Activated T-helper 17 cell treated with anti-CD3 and anti-CD28 coated beads, Interleukin-2, amount 50 U/mL, for 72 hours (primary cell): ENCODE data around the gene CT45A7. TPM values are rescaled to one million over a fixed set of nuclear protein-coding genes. Genes with fewer than 3 reads are reported as not detected.
"Not testable (repeated sequence)": the region's sequence is repeated elsewhere in the genome, so short reads cannot be mapped to it uniquely, and the experiment has no call there.

ENCODE experiments used
- ATAC-seq: fragments of 150-1000 bp; cut with Tn5 transposase; replicated peaks from 2 replicates; pipeline ENCODE4 v1.10.0; 2021; ENCODE audit warnings: mild to moderate bottlenecking, moderate library complexity
- H3K27ac Mint-ChIP-seq: one replicate; pipeline ENCODE4 v1.8.0; 2022; ENCODE audit warnings: mixed read lengths
- H3K27me3 Mint-ChIP-seq: one replicate; pipeline ENCODE4 v1.8.0; 2022; ENCODE audit warnings: mixed read lengths
- H3K36me3 Mint-ChIP-seq: one replicate; pipeline ENCODE4 v1.8.0; 2022; ENCODE audit warnings: low read depth, mild to moderate bottlenecking, mixed read lengths
- H3K4me1 Mint-ChIP-seq: one replicate; pipeline ENCODE4 v1.8.0; 2022; ENCODE audit warnings: mixed read lengths
- H3K4me3 Mint-ChIP-seq: one replicate; pipeline ENCODE4 v1.8.0; 2022; ENCODE audit warnings: mild to moderate bottlenecking, mixed read lengths
- H3K9me3 Mint-ChIP-seq: one replicate; pipeline ENCODE4 v1.8.0; 2022; ENCODE audit warnings: mixed read lengths
- total RNA-seq, 2 donors: library from RNA; stranded (reverse); gene quantifications; one replicate each; pipeline ENCODE4 v1.2.3, GENCODE V29; 2022

Gene CT45A7
- not detected for total RNA-seq

GRCh38 chrX:135837180-135837579 lies at the start of gene CT45A7:
CT45A7 (minus strand) TSS chrX:135837280; CDS start chrX:135833533, 3,747 bp downstream.
- H3K27me3 Mint-ChIP-seq, H3K9me3 Mint-ChIP-seq, H3K4me1 Mint-ChIP-seq, ATAC-seq, H3K36me3 Mint-ChIP-seq, H3K27ac Mint-ChIP-seq, H3K4me3 Mint-ChIP-seq: not testable (repeated sequence)

GRCh38 chrX:135882741-135883140 lies 45.7 kb upstream of the CT45A7 start:
- H3K36me3 Mint-ChIP-seq, H3K4me1 Mint-ChIP-seq, H3K9me3 Mint-ChIP-seq, H3K27me3 Mint-ChIP-seq, H3K4me3 Mint-ChIP-seq, ATAC-seq, H3K27ac Mint-ChIP-seq: not testable (repeated sequence)

- H3K4me1 Mint-ChIP-seq, H3K27me3 Mint-ChIP-seq, H3K36me3 Mint-ChIP-seq, H3K9me3 Mint-ChIP-seq, H3K4me3 Mint-ChIP-seq, H3K27ac Mint-ChIP-seq, ATAC-seq: not testable (repeated sequence)
Observed at GRCh38 chrX:135871712-135872111, 34.6 kb upstream of the CT45A7 start, which contains the start of gene CT45A9. CT45A9 (minus strand) TSS chrX:135871812; CDS start chrX:135868061, 3,751 bp downstream.

- not testable (repeated sequence) for H3K4me1 Mint-ChIP-seq
Observed at GRCh38 chrX:135854438-135854837, 17.4 kb upstream of the CT45A7 start, which contains the start of gene CT45A8. CT45A8 (minus strand) TSS chrX:135854538; CDS start chrX:135850783, 3,755 bp downstream.

GRCh38 chrX:135819912-135820311 lies 17.2 kb downstream of the CT45A7 start, which contains the start of gene CT45A2:
CT45A2 (minus strand) TSS chrX:135820012; CDS start chrX:135816265, 3,747 bp downstream.
- not testable (repeated sequence) for H3K9me3 Mint-ChIP-seq, H3K27me3 Mint-ChIP-seq, ATAC-seq, H3K36me3 Mint-ChIP-seq, H3K4me1 Mint-ChIP-seq, H3K4me3 Mint-ChIP-seq, H3K27ac Mint-ChIP-seq

More at GRCh38 chrX:135854438-135854837, 17.4 kb upstream of the CT45A7 start, which contains the start of gene CT45A8:
- not testable (repeated sequence) for H3K4me3 Mint-ChIP-seq, H3K27ac Mint-ChIP-seq, H3K27me3 Mint-ChIP-seq, H3K36me3 Mint-ChIP-seq, ATAC-seq, H3K9me3 Mint-ChIP-seq

GRCh38 chrX:135802687-135803086 lies 34.4 kb downstream of the CT45A7 start, which contains the start of gene CT45A6:
CT45A6 (minus strand) TSS chrX:135802787; CDS start chrX:135798993, 3,794 bp downstream.
- not testable (repeated sequence) for ATAC-seq, H3K27me3 Mint-ChIP-seq, H3K4me1 Mint-ChIP-seq, H3K36me3 Mint-ChIP-seq, H3K9me3 Mint-ChIP-seq, H3K4me3 Mint-ChIP-seq, H3K27ac Mint-ChIP-seq

GRCh38 chrX:135785403-135785802 lies 51.7 kb downstream of the CT45A7 start, which contains the start of gene CT45A5:
CT45A5 (minus strand) TSS chrX:135785503; CDS start chrX:135781729, 3,774 bp downstream.
- H3K4me3 Mint-ChIP-seq, H3K27me3 Mint-ChIP-seq, H3K36me3 Mint-ChIP-seq, H3K9me3 Mint-ChIP-seq, H3K4me1 Mint-ChIP-seq, ATAC-seq, H3K27ac Mint-ChIP-seq: not testable (repeated sequence)

Other genes starting within 250 kb of the CT45A7 start
- not detected for gene CT45A1, start 123.6 kb downstream of the CT45A7 start, total RNA-seq
- not detected for gene CT45A3, start 69.1 kb downstream of the CT45A7 start, total RNA-seq
- not detected for gene CT45A5, start 51.8 kb downstream of the CT45A7 start, total RNA-seq
- not detected for gene CT45A6, start 34.5 kb downstream of the CT45A7 start, total RNA-seq
- gene CT45A2, start 17.3 kb downstream of the CT45A7 start, total RNA-seq = not detected
- not detected for gene CT45A8, start 17.3 kb upstream of the CT45A7 start, total RNA-seq
- not detected for gene CT45A9, start 34.5 kb upstream of the CT45A7 start, total RNA-seq
- gene CT45A10, start 56.2 kb upstream of the CT45A7 start, total RNA-seq = not detected
- gene SAGE1, start 56.4 kb upstream of the CT45A7 start, total RNA-seq = not detected
- 10 to 100 TPM; 14.6 to 17.7 TPM for gene MMGT1, start 136.7 kb upstream of the CT45A7 start, total RNA-seq
- gene SLC9A6, start 148.2 kb upstream of the CT45A7 start, total RNA-seq = 10 to 100 TPM in 1 of 2 donors, 1 to 10 TPM in 1; 9.6 to 15.0 TPM